Small intestine (tissue), 7 donors: ENCODE results near the gene KCNJ5. TPM values are rescaled to one million over a fixed set of nuclear protein-coding genes. Genes with fewer than 3 reads are reported as not detected.

Experiments
- DNase-seq, 2 donors: peaks; one replicate each; pipeline versions ENCODE4 v3.0.0 to v3.0.0-alpha.2; 2013
- FAIRE-seq: peaks from 2 replicates; lab custom pipeline; 2012; peaks lifted over from hg19 to GRCh38; lab: Jason Lieb, UNC
- H3K27ac ChIP-seq, 3 donors: one replicate each; pipeline ENCODE4 v1.5.1; 2013; ENCODE audit warnings: low read length in 2 of 3, mild to moderate bottlenecking in 2 of 3, control low read depth in 1 of 3, inconsistent platforms in 1 of 3, low read depth in 1 of 3, moderate library complexity in 1 of 3
- H3K27me3 ChIP-seq, 3 donors: one replicate each; pipeline ENCODE4 v1.6.1; 2013; ENCODE audit warnings: low read length in 3 of 3, inconsistent platforms in 1 of 3; ENCODE audit not compliant: control insufficient read depth in 3 of 3, insufficient read depth in 3 of 3
- H3K36me3 ChIP-seq, 3 donors: one replicate each; pipeline ENCODE4 v1.6.1; 2013; ENCODE audit warnings: low read length in 3 of 3, inconsistent platforms in 1 of 3, low read depth in 1 of 3, mild to moderate bottlenecking in 1 of 3, moderate library complexity in 1 of 3; ENCODE audit not compliant: control insufficient read depth in 3 of 3, insufficient read depth in 2 of 3
- H3K4me1 ChIP-seq, 3 donors: one replicate each; pipeline ENCODE4 v1.6.1; 2013; ENCODE audit warnings: low read length in 2 of 3, inconsistent platforms in 1 of 3, low read depth in 1 of 3, mild to moderate bottlenecking in 1 of 3, moderate library complexity in 1 of 3; ENCODE audit not compliant: control insufficient read depth in 3 of 3, insufficient read depth in 2 of 3
- H3K4me3 ChIP-seq, 3 donors: one replicate each; pipeline ENCODE4 v1.5.1; 2013; ENCODE audit warnings: low read length in 3 of 3, control low read depth in 1 of 3, inconsistent platforms in 1 of 3, low read depth in 1 of 3, mild to moderate bottlenecking in 1 of 3, moderate library complexity in 1 of 3
- H3K9me3 ChIP-seq, 2 donors: one replicate each; pipeline ENCODE4 v1.6.1; 2013; ENCODE audit warnings: low read depth in 1 of 2, low read length in 1 of 2; ENCODE audit not compliant: control insufficient read depth in 2 of 2, insufficient read depth in 1 of 2
- WGBS, 3 donors: extraction: QIAGEN DNeasy Blood & Tissue Kit; methylation state at CpG; one replicate each; pipeline ENCODE4 v1.1.7; 2013; 5-methylcytosine and 5-hydroxymethylcytosine counted together
- polyA plus RNA-seq, 4 donors: library from polyadenylated mRNA; stranded (reverse) in 3 of 4; unstranded in 1 of 4; fragments of 200-250 nt in 3 of 4; fragments of 120-200 nt in 1 of 4; gene quantifications; one replicate each; pipeline versions ENCODE4 v1.2.1 to v1.2.3, GENCODE V29; 2013
- donor health status: healthy with polysubstance abuse.
- donor health status: control.
- donor health status: control.
- donor health status: Bipolar disorder and iron deficiency.
- donor health status: healthy.

Gene KCNJ5
- polyA plus RNA-seq, 4 donors: 0.10 to 0.76 (median 0.54) TPM; not detected in 1

GRCh38 chr11:128877726-128878125, 13.4 kb upstream of the KCNJ5 start:
- no peaks in the 10 kb centered on the region for H3K4me1 ChIP-seq
- peaks cover 0 to 8% (median 3%) of the 10 kb centered on the region in 3 donors for H3K27me3 ChIP-seq
- no peak overlapping the region for H3K27ac ChIP-seq
- no peaks in the 10 kb centered on the region for H3K36me3 ChIP-seq
- no peak for FAIRE-seq
- no peak overlapping the region for H3K4me3 ChIP-seq
- 66 to 76% (median 74%) methylated on average over 5 of the region's 5 CpGs for WGBS, 3 donors
- no peak for DNase-seq
- no peaks in the 10 kb centered on the region for H3K9me3 ChIP-seq

DNA sequence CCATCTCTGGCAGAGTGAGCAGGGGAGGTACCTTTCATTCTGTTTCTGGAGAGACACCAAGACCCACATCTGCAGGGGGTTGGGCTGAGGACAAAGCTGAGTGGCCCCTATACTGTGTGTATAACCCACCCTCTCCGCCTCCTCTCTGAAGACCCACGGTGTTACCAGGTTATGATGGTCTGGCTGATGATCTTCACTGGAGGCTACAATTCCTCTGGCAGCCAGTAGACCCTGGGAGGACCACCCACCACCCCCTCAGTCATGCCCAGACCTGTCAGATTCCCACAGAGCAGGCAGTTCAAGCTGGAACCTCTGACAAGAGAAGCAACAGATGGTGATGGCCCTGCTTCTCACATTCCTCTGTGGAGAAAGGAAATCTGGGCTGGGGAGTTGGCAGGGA, 12.7 kb upstream of the KCNJ5 start:
- DNase-seq (no peak), FAIRE-seq (no peak)
- H3K4me3 ChIP-seq: no peak overlapping the region
- 86 to 88% (median 88%) methylated on average over 2 of the region's 2 CpGs for WGBS, 3 donors
- no peaks in the 10 kb centered on the region for H3K9me3 ChIP-seq
- no peak overlapping the region for H3K27ac ChIP-seq
- no peaks in the 10 kb centered on the region for H3K4me1 ChIP-seq
- H3K36me3 ChIP-seq: no peaks in the 10 kb centered on the region
- peaks cover 0 to 8% (median 3%) of the 10 kb centered on the region in 3 donors for H3K27me3 ChIP-seq

DNA sequence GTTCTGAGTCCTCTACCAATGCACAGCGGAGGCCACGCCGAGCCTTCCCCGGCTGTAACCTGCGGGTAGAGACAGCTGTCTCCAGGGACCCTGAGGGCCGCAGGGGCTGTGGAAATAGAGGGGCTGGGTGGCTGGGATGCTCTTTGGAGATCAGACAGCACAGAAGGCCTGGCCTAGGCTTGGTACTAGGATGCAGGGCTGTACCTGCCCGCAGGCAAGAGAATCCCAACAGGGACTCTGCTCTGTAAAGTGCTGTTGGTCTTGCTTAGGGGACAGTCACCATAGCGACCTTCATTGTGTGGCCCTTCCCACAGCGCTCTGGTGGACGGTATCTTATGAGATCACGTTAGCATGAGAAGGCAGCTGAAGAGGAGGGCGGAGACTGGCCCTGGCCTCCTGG, 11.3 kb upstream of the KCNJ5 start:
- 81 to 87% (median 82%) methylated on average over 12 of the region's 12 CpGs for WGBS, 3 donors
- no peak for DNase-seq
- FAIRE-seq: no peak
- Histone ChIP-seq H3K36me3 (no peaks in the 10 kb centered on the region), H3K4me3 (no peak overlapping the region), H3K4me1 (no peaks in the 10 kb centered on the region), H3K9me3 (no peaks in the 10 kb centered on the region), H3K27ac (no peak overlapping the region), H3K27me3 (peaks cover 0 to 8% (median 3%) of the 10 kb centered on the region in 3 donors)

DNA sequence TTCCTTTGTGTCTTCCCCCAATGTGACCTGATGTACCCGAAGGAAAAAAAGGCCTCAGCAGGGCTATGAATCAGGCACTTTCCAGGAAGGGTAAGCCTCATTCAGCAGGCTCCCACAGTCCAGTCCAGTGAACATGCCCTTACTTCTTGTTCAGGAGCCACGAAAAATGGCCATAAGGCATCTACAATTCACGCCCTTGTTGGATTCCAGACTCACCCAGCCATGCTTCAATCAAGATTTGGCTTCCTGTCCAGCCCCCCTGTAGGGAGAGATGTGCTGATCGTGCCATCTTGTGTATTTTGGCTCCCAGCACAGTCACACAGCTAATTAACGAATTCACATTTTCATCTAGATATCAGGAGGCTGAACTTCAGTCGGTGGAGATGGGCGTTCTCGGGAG, 9.9 kb upstream of the KCNJ5 start:
- no peak for FAIRE-seq
- no peak overlapping the region for H3K4me3 ChIP-seq
- H3K4me1 ChIP-seq: no peaks in the 10 kb centered on the region
- no peak for DNase-seq
- no peak overlapping the region for H3K27ac ChIP-seq
- H3K9me3 ChIP-seq: no peaks in the 10 kb centered on the region
- H3K27me3 ChIP-seq: peaks cover 0 to 10% (median 3%) of the 10 kb centered on the region in 3 donors
- WGBS, 3 donors: 56 to 79% (median 57%) methylated on average over 8 of the region's 8 CpGs
- H3K36me3 ChIP-seq: no peaks in the 10 kb centered on the region

- no peaks in the 10 kb centered on the region for H3K9me3 ChIP-seq
- FAIRE-seq (no peak), DNase-seq (no peak)
- H3K36me3 ChIP-seq: no peaks in the 10 kb centered on the region
- peaks cover 0 to 10% (median 0%) of the 10 kb centered on the region in 3 donors for H3K27me3 ChIP-seq
- WGBS, 3 donors: 72 to 81% (median 76%) methylated on average over 5 of the region's 5 CpGs
- H3K27ac ChIP-seq: no peak overlapping the region
- H3K4me1 ChIP-seq: no peaks in the 10 kb centered on the region
- H3K4me3 ChIP-seq: no peak overlapping the region
These were observed 8.7 kb upstream of the KCNJ5 start for GRCh38 chr11:128882451-128882850.

DNA sequence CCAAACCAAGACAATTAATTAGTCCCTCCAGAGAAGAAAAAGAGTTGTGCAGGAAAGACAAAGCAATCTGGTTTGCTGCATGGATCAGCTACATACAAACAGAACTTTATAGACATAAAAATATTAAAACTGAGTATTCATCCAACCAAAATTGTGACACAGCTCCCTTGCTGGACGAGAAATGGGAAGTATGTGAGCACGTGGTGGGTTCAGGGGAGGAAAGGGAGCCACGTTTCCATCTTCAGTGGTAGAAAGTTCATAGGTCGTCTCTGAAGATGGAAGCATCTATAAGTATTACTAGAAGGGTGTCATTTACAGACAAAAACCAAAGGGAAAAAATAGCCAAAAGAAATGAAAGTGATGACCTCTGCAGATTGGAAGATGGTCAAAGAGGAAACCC, 7.1 kb upstream of the KCNJ5 start:
- no peaks in the 10 kb centered on the region for H3K36me3 ChIP-seq
- H3K27ac ChIP-seq: no peak overlapping the region
- peaks cover 0 to 14% (median 3%) of the 10 kb centered on the region in 3 donors for H3K27me3 ChIP-seq
- no peak for DNase-seq
- H3K9me3 ChIP-seq: no peaks in the 10 kb centered on the region
- no peak overlapping the region for H3K4me3 ChIP-seq
- H3K4me1 ChIP-seq: no peaks in the 10 kb centered on the region
- WGBS, 3 donors: 25 to 38% (median 27%) methylated on average over 4 of the region's 4 CpGs
- no peak for FAIRE-seq

GRCh38 chr11:128884703-128885338, 6.3 kb upstream of the KCNJ5 start:
- Histone ChIP-seq H3K36me3 (no peaks in the 10 kb centered on the region), H3K9me3 (no peaks in the 10 kb centered on the region), H3K27ac (no peak overlapping the region), H3K4me3 (no peak overlapping the region), H3K27me3 (peaks cover 0 to 22% (median 7%) of the 10 kb centered on the region in 3 donors), H3K4me1 (no peaks in the 10 kb centered on the region)
- DNase-seq (peak; percentile 80 to 85), FAIRE-seq (no peak)
- WGBS, 3 donors: 25 to 29% (median 28%) methylated on average over 12 of the region's 12 CpGs

DNA sequence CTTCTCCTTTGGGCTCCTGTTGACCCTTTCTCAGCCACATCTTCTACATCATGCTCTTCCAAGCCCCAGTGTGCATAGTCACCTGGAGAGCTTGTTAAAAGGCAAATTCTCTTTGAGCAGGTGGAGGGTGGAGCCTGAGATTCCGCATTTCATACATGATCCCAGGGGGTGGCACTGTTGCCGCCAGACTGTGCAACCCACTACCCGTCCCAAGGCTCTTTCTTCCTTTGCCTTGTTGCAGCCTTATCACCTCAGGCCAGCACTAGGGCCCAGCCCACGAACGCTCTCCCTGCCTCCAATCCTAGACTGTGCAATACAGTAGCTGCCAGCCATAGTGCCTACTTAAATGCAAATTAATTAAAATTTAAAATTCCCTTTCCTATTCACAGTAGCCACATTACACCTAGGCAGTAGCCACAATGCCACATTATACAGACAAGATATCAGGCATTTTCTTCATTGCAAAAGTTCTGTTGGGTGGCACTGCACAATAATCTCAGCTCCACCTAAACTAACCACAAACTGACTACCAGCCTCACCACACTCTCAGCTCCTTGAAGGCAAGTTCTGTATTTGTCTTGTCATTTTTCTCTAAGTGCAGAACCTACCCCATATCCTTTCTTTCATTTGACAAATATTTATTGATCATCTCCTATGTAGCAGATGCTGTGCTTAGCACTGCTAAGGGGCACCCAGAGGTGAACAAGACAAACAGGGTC, 4.6 kb upstream of the KCNJ5 start:
- WGBS, 3 donors: 4 to 29% (median 9%) methylated on average over 5 of the region's 5 CpGs
- peaks cover 0 to 10% (median 0%) of the 10 kb centered on the region in 3 donors for H3K4me1 ChIP-seq
- H3K4me3 ChIP-seq: no peak overlapping the region
- no peak overlapping the region for H3K27ac ChIP-seq
- DNase-seq (peak; percentile 22 to 49), FAIRE-seq (no peak)
- H3K9me3 ChIP-seq: no peaks in the 10 kb centered on the region
- no peaks in the 10 kb centered on the region for H3K36me3 ChIP-seq
- peaks cover 0 to 36% (median 9%) of the 10 kb centered on the region in 3 donors for H3K27me3 ChIP-seq
